ENCODE measurements around the gene RNF220. TPM values are rescaled to one million over a fixed set of nuclear protein-coding genes. Genes with fewer than 3 reads are reported as not detected.
A peak's percentile ranks its signal among the peaks of the same experiment; 100 is the strongest.

RNF220 gene
- polyA plus RNA-seq, 1 of the 3 experiments (the other 2 are of a cell fraction): 83.7 TPM

DNA sequence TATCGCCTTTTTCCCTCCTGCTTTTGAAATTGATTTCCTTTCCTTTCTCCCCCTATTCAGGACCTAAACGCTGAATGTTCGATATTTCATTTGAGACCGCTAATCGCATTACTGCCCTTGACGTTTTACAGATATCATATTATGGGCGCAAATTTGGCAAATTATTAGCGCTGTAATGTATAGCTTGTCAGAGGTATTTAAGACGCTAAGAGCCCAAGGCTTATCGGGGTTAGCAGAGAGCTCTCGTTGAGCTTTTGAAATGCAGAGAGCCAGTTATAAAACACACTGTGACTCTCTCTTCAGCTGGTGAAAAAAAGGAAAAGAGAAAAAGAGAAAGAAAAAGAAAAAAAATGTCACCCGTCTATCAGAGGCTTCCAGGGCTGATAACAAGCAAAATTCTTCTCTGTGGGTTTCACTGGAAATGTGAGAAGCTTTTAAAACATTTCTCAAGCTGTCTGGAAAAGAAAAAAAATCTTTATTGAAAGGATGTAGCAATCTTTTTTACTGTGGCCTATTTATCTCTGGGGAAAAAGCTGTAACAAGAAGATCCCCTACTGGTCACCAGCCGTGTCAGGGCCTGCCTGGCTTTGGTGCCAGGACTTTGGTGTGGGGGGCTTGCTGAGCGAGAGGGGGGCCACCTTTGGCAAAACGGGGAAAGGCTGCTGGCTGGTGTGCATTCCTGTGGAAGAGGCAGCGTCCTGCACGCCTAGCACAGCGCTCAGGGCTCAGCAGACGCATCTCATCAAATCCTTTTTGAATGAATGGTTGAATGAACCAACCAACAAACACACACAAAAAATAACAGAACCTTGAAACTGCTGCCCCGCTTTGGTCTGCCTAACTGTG is 119.8 kb downstream of the RNF220 start:
- Histone ChIP-seq H4K20me1 (ENCODE audit: insufficient read depth) (no peaks in the 10 kb centered on the region), H3K4me1 (ENCODE audit: control insufficient read depth in 1 of 2, insufficient read depth in 2 of 2, low read depth in 1 of 2, low read length in 1 of 2) (no peaks in the 10 kb centered on the region; a peak in 1 of 4 replicates), H3K36me3 (replicated peaks in 1 of 2; ENCODE audit: control insufficient read depth in 1 of 2, insufficient read depth in 2 of 2, low read length in 1 of 2) (no peaks in the 10 kb centered on the region), H2AFZ (ENCODE audit: low read depth) (no peak overlapping the region), H3K27me3 (ENCODE audit: insufficient read depth) (peaks cover 20% of the 10 kb centered on the region), H3K9me3 (no peaks in the 10 kb centered on the region), H3K4me2 (peak overlapping the region; percentile 33; the same call in 1 of the 2 replicates), H3F3A (replicated peaks; ENCODE audit: insufficient read depth) (no peaks in the 10 kb centered on the region), H3K27ac (ENCODE audit: low read depth in 2 of 2, low read length in 1 of 2) (no peak overlapping the region), H3K4me3 (ENCODE audit: low read depth in 2 of 2, low read length in 1 of 2) (no peak overlapping the region), H3K79me2 (ENCODE audit: insufficient read depth) (no peaks in the 10 kb centered on the region), H3K9me2 (no peaks in the 10 kb centered on the region), H3K9ac (no peak overlapping the region)
- ChIA-PET CTCF (interaction anchor here (0.5 to 1.5 kb wide), 7 partner anchors 13 to 742 kb away, joined by 3 to 6 read pairs (median 3); no protein-coding TSS in a partner anchor), POLR2A (no interaction called here)
- 39% methylated on average over 20 of the region's 20 CpGs for WGBS (ENCODE audit: low lambda C conversion rate)
- TF ChIP-seq GATA2 (CRISPR knock-in tag; IDR thresholded peaks at IDR 0.05): no peak
- no peak for TF ChIP-seq MAX (IDR thresholded peaks at IDR 0.05; ENCODE audit: low read depth)
- TF ChIP-seq MEF2A (IDR thresholded peaks at IDR 0.05; ENCODE audit: borderline replicate concordance, low read depth): no peak
- TF ChIP-seq RFX5 (IDR thresholded peaks at IDR 0.05; ENCODE audit: low read length): no peak
- no peak for TF ChIP-seq GABPA (IDR thresholded peaks at IDR 0.05; ENCODE audit: low read depth)
- no peak for TF ChIP-seq TCF12 (IDR thresholded peaks at IDR 0.05)
- no peak for TF ChIP-seq FOXJ3 (CRISPR knock-in tag; IDR thresholded peaks at IDR 0.05)
- TF ChIP-seq TEAD4 (IDR thresholded peaks at IDR 0.05; ENCODE audit: borderline replicate concordance, insufficient read depth): no peak
- TF ChIP-seq, protein P1, sequence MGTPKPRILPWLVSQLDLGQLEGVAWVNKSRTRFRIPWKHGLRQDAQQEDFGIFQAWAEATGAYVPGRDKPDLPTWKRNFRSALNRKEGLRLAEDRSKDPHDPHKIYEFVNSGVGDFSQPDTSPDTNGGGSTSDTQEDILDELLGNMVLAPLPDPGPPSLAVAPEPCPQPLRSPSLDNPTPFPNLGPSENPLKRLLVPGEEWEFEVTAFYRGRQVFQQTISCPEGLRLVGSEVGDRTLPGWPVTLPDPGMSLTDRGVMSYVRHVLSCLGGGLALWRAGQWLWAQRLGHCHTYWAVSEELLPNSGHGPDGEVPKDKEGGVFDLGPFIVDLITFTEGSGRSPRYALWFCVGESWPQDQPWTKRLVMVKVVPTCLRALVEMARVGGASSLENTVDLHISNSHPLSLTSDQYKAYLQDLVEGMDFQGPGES (IDR thresholded peaks at IDR 0.05; ENCODE audit: low read depth, low read length): no peak
- no peak for TF ChIP-seq ELF1 (IDR thresholded peaks at IDR 0.05)
- no peak for TF ChIP-seq JUND (IDR thresholded peaks at IDR 0.05)
- TF ChIP-seq RCOR1 (IDR thresholded peaks at IDR 0.05; ENCODE audit: low read length): no peak
- no peak for TF ChIP-seq FOXM1 (IDR thresholded peaks at IDR 0.05; ENCODE audit: low read depth)
- TF ChIP-seq, protein P2, sequence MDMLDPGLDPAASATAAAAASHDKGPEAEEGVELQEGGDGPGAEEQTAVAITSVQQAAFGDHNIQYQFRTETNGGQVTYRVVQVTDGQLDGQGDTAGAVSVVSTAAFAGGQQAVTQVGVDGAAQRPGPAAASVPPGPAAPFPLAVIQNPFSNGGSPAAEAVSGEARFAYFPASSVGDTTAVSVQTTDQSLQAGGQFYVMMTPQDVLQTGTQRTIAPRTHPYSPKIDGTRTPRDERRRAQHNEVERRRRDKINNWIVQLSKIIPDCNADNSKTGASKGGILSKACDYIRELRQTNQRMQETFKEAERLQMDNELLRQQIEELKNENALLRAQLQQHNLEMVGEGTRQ (IDR thresholded peaks at IDR 0.05; ENCODE audit: borderline replicate concordance, low read depth, low read length): no peak
- TF ChIP-seq NFIC (IDR thresholded peaks at IDR 0.05; ENCODE audit: borderline replicate concordance): no peak
- DNase-seq: no peak

Measured in SK-N-SH (cell line).